ENCODE results near the gene RAD18. TPM values are rescaled to one million over a fixed set of nuclear protein-coding genes. Genes with fewer than 3 reads are reported as not detected.

RAD18 gene
- total RNA-seq, 2 experiments from 2014 or later = 39.9 to 44.8 TPM

DNA sequence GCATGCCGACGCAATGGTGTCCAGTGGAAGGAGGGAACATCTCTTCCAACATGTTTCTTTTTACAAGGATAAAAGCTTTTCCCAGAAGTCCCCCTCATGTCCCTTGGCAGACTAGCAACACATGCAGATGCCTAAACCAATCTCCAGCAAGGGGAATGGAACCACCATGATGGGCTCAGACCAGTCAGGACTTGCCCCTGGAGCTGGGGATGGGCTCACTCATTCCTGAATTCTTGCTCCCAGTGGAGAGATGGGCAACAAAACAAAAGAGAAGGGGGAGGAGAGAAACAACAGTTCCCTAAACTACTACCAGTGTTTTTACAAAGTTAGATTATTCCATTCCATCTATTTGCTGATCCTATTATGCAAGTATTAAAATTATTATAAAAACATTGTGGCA, 117.1 kb downstream of the RAD18 start:
- Histone ChIP-seq H3K79me2 (ENCODE audit: insufficient read depth, low read depth, low read length) (no peaks in the 10 kb centered on the region), H3K4me1 (ENCODE audit: insufficient read depth, low read length, poor library complexity, severe bottlenecking) (no peaks in the 10 kb centered on the region), H2AFZ (ENCODE audit: low read length) (no peak overlapping the region), H3K4me2 (ENCODE audit: low read length) (no peak overlapping the region), H3K27ac (ENCODE audit: low read depth, low read length, poor library complexity, severe bottlenecking) (no peak overlapping the region), H3K9me3 (ENCODE audit: low read length) (no peaks in the 10 kb centered on the region), H4K20me1 (ENCODE audit: insufficient read depth, low read length) (no peaks in the 10 kb centered on the region), H3K4me3 (ENCODE audit: low read depth, low read length, poor library complexity, severe bottlenecking) (no peak overlapping the region), H3K9me2 (ENCODE audit: insufficient read depth, low read length) (no peaks in the 10 kb centered on the region), H3K36me3 (ENCODE audit: insufficient read depth, low read length) (no peaks in the 10 kb centered on the region)
- CTCF ChIA-PET (ENCODE audit: unreplicated experiment) = no interaction called here
- intact Hi-C loops (cut with micrococcal nuclease; ENCODE audit: unreplicated experiment) = no loop called here
- POLR2A ChIA-PET = no interaction called here
- DNase-seq (ENCODE audit: low spot score) = no peak
- TF ChIP-seq, protein P1, sequence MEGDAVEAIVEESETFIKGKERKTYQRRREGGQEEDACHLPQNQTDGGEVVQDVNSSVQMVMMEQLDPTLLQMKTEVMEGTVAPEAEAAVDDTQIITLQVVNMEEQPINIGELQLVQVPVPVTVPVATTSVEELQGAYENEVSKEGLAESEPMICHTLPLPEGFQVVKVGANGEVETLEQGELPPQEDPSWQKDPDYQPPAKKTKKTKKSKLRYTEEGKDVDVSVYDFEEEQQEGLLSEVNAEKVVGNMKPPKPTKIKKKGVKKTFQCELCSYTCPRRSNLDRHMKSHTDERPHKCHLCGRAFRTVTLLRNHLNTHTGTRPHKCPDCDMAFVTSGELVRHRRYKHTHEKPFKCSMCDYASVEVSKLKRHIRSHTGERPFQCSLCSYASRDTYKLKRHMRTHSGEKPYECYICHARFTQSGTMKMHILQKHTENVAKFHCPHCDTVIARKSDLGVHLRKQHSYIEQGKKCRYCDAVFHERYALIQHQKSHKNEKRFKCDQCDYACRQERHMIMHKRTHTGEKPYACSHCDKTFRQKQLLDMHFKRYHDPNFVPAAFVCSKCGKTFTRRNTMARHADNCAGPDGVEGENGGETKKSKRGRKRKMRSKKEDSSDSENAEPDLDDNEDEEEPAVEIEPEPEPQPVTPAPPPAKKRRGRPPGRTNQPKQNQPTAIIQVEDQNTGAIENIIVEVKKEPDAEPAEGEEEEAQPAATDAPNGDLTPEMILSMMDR (conservative IDR thresholded peaks at IDR 0.05; ENCODE audit: low read length) = no peak
- TF ChIP-seq EZH2phosphoT487 (IDR thresholded peaks at IDR 0.05; ENCODE audit: borderline replicate concordance, low read depth, low read length) = no peak
- BruUV-seq (replicated peaks) = no TSS peak

DNA sequence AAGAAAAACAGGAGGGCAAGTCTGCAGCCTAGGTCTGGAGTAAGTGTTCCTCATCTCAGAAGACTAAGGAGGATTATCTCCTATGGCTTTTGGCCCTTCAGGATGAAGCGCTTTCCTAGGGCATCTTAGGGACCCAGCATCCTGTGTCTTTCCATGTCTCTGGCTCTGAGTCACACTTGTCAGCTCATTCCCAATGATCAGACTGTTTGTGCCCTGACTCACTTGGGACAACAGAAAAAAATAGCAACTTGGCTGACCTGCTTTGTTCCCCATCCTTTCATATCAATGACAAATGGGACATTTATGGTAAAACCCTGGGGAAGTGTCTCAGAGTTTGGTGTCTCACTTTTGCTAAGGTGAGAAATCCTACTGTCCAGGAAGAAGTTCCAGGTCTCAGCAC, 117.6 kb downstream of the RAD18 start:
- H3K36me3 ChIP-seq (ENCODE audit: insufficient read depth, low read length) = no peaks in the 10 kb centered on the region
- BruUV-seq (replicated peaks) = no TSS peak
- no peak overlapping the region for H3K4me2 ChIP-seq (ENCODE audit: low read length)
- no peaks in the 10 kb centered on the region for H3K9me2 ChIP-seq (ENCODE audit: insufficient read depth, low read length)
- H3K4me3 ChIP-seq (ENCODE audit: low read depth, low read length, poor library complexity, severe bottlenecking) = no peak overlapping the region
- H3K79me2 ChIP-seq (ENCODE audit: insufficient read depth, low read depth, low read length) = no peaks in the 10 kb centered on the region
- intact Hi-C loops (cut with micrococcal nuclease; ENCODE audit: unreplicated experiment) = no loop called here
- no peak for DNase-seq (ENCODE audit: low spot score)
- no peak overlapping the region for H2AFZ ChIP-seq (ENCODE audit: low read length)
- ChIA-PET CTCF (ENCODE audit: unreplicated experiment) (no interaction called here), POLR2A (no interaction called here)
- TF ChIP-seq, protein P1 (conservative IDR thresholded peaks at IDR 0.05; ENCODE audit: low read length) = no peak
- no peak for TF ChIP-seq EZH2phosphoT487 (IDR thresholded peaks at IDR 0.05; ENCODE audit: borderline replicate concordance, low read depth, low read length)
- no peaks in the 10 kb centered on the region for H3K4me1 ChIP-seq (ENCODE audit: insufficient read depth, low read length, poor library complexity, severe bottlenecking)
- H3K27ac ChIP-seq (ENCODE audit: low read depth, low read length, poor library complexity, severe bottlenecking) = no peak overlapping the region
- H3K9me3 ChIP-seq (ENCODE audit: low read length) = no peaks in the 10 kb centered on the region
- H4K20me1 ChIP-seq (ENCODE audit: insufficient read depth, low read length) = no peaks in the 10 kb centered on the region

GRCh38 chr3:8843347-8843746, 119.9 kb downstream of the RAD18 start:
- no peaks in the 10 kb centered on the region for H3K4me1 ChIP-seq (ENCODE audit: insufficient read depth, low read length, poor library complexity, severe bottlenecking)

More at GRCh38 chr3:8843347-8843746, 119.9 kb downstream of the RAD18 start:
- no peaks in the 10 kb centered on the region for H3K9me2 ChIP-seq (ENCODE audit: insufficient read depth, low read length)
- no peak overlapping the region for H3K4me3 ChIP-seq (ENCODE audit: low read depth, low read length, poor library complexity, severe bottlenecking)
- TF ChIP-seq EZH2phosphoT487 (IDR thresholded peaks at IDR 0.05; ENCODE audit: borderline replicate concordance, low read depth, low read length) = no peak
- TF ChIP-seq, protein P1 (conservative IDR thresholded peaks at IDR 0.05; ENCODE audit: low read length) = no peak
- no peak overlapping the region for H3K4me2 ChIP-seq (ENCODE audit: low read length)
- no peak overlapping the region for H3K27ac ChIP-seq (ENCODE audit: low read depth, low read length, poor library complexity, severe bottlenecking)
- H3K79me2 ChIP-seq (ENCODE audit: insufficient read depth, low read depth, low read length) = no peaks in the 10 kb centered on the region
- H3K36me3 ChIP-seq (ENCODE audit: insufficient read depth, low read length) = no peaks in the 10 kb centered on the region
- intact Hi-C loops (cut with micrococcal nuclease; ENCODE audit: unreplicated experiment) = no loop called here
- DNase-seq (ENCODE audit: low spot score) = no peak
- no TSS peak for BruUV-seq (replicated peaks)
- CTCF ChIA-PET (ENCODE audit: unreplicated experiment) = no interaction called here
- no peaks in the 10 kb centered on the region for H4K20me1 ChIP-seq (ENCODE audit: insufficient read depth, low read length)
- no peaks in the 10 kb centered on the region for H3K9me3 ChIP-seq (ENCODE audit: low read length)
- POLR2A ChIA-PET = no interaction called here
- H2AFZ ChIP-seq (ENCODE audit: low read length) = no peak overlapping the region
